Measurements from ENCODE around the gene APLP2.
"Not testable (repeated sequence)": the region's sequence is repeated elsewhere in the genome, so short reads cannot be mapped to it uniquely, and the experiment has no call there.

Gene APLP2

DNA sequence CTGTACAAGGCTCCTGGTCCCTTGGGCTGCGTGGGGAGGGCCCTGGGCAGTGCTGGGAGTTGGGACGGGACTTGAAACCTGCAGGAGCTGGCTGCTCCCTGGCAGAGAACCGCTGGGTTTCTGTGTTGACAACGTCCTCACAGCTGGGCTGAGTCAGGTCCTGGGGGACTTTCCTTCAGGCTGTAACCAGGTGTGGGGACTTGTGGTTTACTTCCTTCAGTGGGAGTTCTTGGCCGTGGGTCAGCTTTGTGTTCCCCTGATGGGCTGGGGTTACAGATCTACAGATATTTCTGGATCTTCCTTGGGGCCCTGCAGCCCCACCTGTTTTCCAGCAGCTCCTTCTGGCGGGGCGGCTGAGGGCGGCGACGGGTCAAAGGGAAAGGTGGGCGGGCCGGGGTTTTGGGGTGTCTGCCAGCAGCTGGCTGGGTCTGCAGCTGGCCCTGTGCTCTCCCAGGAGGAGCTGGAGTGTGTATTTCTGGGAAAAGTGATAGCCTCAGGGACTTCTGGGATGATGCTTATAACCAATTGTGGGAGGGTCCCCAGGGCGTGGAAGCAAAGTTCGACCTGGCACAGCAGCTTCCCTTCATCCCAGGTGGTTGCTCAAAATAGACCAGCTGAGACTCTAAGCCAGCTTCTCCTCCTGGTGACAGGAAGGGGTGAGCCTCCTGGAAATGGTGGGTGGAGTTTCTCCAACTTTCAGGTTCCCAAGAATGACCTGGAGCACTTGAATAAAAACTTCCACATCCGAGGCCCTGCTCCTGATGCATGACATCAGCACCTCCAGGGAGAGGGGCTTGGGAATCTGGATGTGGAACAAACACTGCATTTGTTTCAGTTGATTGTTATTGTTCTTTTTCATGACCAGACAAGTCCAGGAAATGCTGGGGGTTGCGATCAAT lies 109.0 kb downstream of the APLP2 start:
- DNase-seq, result no peak

DNA sequence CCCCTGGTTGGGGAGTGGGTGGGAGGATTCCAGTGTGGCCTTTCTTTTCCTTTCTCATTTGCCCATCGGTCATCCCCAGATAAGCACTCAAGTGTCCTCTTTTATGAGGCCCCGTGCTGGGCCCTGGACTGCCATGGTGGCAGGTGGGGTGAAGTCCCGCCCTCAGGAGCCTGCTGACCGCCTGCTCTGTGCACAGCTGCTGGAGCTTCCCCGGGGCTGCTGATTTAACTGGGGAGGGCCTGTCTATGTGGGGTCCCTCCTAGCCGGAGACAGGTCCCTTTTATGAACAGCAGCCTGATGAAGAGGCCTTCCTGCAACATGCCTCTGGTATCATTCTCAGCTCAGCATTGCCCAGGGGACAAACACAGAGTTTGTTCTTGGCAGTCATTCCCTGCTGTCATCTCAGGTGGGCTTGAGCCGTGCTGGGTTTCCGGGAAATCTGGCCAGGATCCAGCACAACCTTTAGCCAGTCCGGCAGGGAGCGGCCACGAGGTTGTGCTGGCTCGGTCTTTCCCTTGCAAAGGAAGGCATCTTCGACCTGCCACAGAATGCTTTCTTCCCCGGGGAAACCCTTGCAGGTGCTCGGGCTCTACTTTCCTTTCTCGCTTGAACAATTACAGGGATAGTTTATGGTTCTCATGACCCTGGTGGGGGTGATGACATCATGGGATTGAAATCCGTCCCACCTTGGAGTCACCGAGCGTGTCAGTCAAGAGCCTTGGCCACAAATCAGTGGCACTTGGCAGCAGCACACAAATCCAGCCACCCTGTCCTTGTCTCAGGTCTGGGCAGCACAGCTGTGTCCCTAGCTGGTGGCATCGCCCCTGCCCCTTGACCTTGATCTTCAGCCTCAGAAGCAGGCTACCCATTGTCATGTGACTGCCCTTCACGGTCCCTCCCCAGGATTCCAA lies 110.0 kb downstream of the APLP2 start:
- no peak for DNase-seq

DNA sequence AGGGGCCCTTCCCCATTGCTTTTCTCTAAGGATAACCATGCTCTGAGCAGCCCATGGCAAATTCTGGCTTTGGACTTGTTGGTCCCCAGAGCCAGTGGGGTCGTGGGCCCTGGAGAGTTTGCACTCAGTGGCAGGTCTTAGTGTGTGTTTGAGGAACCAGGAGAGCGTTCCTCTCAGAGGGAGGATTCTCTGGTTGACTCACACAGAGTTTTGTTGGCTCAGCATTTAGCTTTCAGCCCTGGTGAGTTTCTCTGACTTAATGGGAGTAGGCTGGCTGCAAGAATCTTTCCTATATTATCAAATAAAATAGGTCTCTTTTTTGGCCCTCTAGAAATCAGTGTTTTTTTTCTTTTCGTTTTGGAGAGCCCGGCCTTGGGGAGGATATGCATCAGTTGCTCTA lies 110.8 kb downstream of the APLP2 start:
- DNase-seq, result no peak

GRCh38 chr11:130180896-130181294 lies 111.2 kb downstream of the APLP2 start:
- DNase-seq, result no peak

- DNase-seq, result no peak
Measured at GRCh38 chr11:130181295-130182272, 111.9 kb downstream of the APLP2 start.

DNA sequence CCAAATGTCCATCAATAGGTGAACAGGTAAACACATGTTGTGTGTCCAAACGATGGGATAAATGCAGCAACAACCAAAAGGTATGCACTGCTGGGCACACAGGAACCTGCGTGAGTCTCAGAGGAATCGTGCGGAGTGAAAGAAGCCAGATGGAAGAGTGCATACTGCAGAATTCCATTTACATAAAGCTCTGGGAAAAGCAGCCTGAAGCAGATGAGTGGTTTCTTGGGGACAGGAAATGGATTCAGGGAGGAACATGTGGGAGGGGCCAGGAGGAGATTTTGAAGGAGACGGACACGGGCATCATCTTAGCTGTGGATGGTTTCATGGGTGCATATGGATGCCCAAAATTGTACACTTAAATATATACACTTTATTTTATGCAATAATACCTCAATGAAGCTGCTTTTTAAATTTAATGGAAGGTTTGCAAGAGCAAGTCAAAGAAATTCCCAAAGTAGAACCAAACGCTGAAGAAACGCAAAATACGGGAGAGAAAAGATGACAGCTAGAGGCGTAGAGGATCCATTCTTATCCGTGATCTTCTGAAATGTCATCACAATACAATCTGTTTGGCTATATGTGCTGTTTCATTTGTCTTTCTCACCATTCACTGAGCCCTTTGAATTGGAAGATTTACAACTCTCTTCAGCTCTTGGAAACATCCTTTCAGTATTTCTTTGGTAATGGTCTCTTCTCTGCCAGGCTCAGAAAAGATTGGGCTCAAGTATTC lies 114.3 kb downstream of the APLP2 start:
- DNase-seq, result no peak

- no peak for DNase-seq
Measured at GRCh38 chr11:130187096-130187495, 117.4 kb downstream of the APLP2 start.

DNA sequence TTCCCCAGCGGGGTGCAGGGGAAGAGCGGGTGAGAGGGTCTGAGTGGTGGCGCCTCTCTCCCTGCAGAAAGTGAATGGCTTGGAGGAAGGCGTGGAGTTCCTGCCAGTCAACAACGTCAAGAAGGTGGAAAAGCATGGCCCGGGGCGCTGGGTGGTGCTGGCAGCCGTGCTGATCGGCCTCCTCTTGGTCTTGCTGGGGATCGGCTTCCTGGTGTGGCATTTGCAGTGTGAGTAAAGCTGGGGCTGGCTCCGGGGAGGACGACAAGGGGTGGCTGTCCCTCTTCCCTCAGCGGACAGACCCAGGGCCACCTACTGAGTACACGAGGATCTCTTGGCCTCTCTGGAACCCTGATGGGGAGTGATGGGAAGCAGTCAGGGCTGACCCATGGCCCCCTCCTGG lies 118.4 kb downstream of the APLP2 start:
- no peak for DNase-seq

DNA sequence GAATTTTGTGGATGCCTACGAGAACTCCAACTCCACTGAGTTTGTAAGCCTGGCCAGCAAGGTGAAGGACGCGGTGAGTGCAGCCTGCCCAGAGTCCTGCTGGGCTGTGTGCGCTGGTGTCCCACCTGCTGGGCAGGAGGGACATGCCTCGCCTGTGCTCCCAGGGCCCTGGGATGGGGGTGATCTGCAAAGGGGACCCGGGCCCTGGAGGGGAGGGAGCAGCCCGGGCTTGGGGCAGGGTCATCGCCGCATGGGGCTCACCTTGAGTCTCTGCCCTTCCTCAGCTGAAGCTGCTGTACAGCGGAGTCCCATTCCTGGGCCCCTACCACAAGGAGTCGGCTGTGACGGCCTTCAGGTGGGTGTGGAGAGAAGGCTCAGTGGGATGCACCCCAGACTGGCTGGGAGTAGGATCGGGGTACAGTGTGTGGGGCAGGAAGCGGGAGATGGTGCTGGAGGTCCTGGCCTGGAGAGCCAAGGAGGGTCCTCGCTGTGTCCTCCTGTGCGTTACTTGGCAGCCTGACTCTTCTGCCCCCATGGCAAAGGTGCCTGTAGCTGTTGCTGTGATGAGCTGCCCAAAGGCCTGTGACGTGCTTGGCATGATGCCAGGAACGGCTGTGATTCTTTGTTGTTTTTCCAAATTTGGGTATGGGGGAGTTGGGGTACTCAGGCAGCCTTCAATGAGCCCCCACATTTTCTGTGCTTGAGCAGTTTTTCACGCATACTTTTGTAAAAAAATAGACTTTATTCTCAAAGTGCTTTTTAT lies 119.1 kb downstream of the APLP2 start:
- DNase-seq, result no peak

- no peak for DNase-seq
Measured at GRCh38 chr11:130189492-130190210, 120.0 kb downstream of the APLP2 start.

DNA sequence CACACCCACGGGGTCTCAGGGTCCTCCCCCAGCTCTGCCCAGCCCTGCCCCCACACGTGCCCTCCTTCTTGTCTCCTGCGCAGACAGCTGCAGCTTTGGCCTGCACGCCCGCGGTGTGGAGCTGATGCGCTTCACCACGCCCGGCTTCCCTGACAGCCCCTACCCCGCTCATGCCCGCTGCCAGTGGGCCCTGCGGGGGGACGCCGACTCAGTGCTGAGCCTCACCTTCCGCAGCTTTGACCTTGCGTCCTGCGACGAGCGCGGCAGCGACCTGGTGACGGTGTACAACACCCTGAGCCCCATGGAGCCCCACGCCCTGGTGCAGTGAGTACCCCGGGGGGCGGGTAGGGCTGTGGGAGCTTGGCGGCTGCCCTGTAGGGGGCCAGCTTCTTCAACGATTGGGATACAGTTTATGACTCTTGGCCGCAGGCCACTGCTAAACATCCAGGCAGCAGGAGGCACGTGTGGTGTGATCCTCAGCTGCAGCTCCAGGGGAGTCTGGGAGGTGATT lies 120.7 kb downstream of the APLP2 start:
- no peak for DNase-seq

DNA sequence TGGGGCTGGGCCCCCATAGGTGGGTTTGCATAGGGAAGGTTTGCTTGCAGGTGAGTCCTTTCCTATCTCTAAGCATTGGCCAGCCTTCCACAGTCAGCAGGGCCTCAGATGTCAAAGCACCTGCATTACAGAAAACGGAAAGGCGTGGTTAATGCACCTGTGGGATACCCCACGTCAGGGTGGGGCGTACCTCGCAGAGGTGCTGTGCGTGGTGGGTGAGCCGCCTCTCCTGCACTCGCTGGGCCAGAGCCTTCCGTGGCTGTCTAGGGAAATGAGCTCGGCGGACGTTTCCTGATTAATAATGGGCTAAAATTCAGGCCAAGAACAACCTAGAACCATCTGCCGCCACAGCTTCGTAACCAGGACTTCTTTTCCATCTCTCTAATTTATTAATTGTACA lies 122.2 kb downstream of the APLP2 start:
- DNase-seq, result no peak

DNA sequence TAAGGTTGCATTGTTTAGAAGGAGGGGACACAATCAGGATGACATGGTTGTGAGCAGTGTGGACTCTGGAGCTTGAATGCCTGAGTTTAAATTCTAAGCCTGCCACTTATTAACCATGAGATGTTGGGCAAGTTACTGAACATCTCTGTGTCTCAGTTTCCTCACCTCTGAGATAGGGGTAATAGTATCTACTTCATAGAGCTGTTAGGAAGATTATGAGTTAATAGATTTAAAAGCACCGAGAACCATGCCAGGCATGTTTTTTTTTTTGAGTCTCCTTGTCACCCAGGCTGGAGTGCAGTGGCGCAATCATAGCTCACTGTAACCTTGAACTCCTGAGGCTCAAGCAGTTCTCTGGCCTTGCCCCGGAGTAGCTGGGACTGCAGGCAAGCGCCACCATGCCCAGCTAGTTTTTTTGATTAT lies 123.2 kb downstream of the APLP2 start:
- no peak for DNase-seq

DNA sequence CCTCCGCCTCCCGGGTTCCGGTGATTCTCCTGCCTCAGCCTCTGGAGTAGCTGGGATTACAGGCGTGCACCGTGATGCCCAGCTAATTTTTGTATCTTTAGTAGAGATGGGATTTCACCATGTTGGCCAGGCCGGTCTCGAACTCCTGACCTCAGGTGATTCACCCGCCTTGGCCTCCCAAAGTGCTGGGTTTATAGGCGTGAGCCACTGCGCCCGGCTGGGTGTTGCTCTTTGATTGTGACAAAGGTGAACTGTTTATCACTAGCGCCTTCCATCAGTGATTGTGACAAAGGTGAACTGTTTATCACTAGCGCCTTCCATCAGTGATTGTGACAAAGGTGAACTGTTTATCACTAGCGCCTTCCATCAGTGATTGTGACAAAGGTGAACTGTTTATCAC lies 123.9 kb downstream of the APLP2 start:
- not testable (repeated sequence) for DNase-seq

All from activated CD4-positive, CD25-positive, alpha-beta regulatory T cell (primary cell).